Measurements from ENCODE around the gene ICAM4.

ICAM4 gene

GRCh38 chr19:10288662-10289166, 2.0 kb downstream of the ICAM4 start:
- H3K4me3 ChIP-seq (ENCODE audit: low read depth, low read length) = no peak overlapping the region
- no peak for TF ChIP-seq CTCF (IDR thresholded peaks at IDR 0.05; ENCODE audit: low read depth, low read length)

DNA sequence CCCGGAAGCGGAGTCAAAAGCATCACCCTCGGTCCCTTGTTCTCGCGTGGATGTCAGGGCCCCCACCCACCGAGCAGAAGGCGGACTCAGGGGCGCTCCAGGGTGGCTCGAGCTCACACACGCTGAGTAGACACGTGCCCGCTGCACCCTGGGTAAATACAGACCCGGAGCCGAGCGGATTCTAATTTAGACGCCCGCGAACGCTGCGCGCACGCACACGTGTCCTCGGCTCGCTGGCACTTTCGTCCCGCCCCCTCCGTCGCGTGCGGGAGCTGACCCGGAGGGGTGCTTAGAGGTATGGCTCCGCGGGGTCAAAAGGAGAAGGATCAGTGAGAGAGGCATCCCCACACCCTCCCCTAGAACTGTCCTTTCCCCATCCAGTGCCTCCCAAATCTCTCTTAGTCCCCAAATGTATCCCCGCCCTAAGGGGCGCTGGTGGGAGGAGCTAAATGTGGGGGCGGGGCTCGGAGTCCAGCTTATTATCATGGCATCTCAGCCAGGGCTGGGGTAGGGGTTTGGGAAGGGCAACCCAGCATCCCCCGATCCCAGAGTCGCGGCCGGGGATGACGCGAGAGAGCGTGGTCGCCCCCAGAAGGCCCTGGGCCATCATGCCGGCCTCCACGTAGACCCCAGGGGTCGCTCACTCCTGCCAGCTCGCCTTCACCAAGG, 2.5 kb downstream of the ICAM4 start:
- H3K4me3 ChIP-seq (ENCODE audit: low read depth, low read length) = peak overlapping the region; percentile 69
- TF ChIP-seq CTCF (IDR thresholded peaks at IDR 0.05; ENCODE audit: low read depth, low read length) = no peak

GRCh38 chr19:10289836-10290356, 3.1 kb downstream of the ICAM4 start, which contains the start of gene ICAM5:
TSS of gene ICAM5 (plus strand) at chr19:10289952. CDS start at chr19:10290044, 92 bp downstream.
- no peak for TF ChIP-seq CTCF (IDR thresholded peaks at IDR 0.05; ENCODE audit: low read depth, low read length)
- peak within 1 kb of the TSS; percentile 69 for H3K4me3 ChIP-seq (ENCODE audit: low read depth, low read length)

GRCh38 chr19:10290357-10290875, 3.7 kb downstream of the ICAM4 start:
- H3K4me3 ChIP-seq (ENCODE audit: low read depth, low read length) = peak overlapping the region; percentile 69
- TF ChIP-seq CTCF (IDR thresholded peaks at IDR 0.05; ENCODE audit: low read depth, low read length) = no peak

GRCh38 chr19:10290876-10291553, 4.3 kb downstream of the ICAM4 start:
- peak overlapping the region; percentile 69 for H3K4me3 ChIP-seq (ENCODE audit: low read depth, low read length)
- TF ChIP-seq CTCF (IDR thresholded peaks at IDR 0.05; ENCODE audit: low read depth, low read length) = no peak

GRCh38 chr19:10291554-10292205, 4.9 kb downstream of the ICAM4 start:
- H3K4me3 ChIP-seq (ENCODE audit: low read depth, low read length) = peak overlapping the region; percentile 69
- TF ChIP-seq CTCF (IDR thresholded peaks at IDR 0.05; ENCODE audit: low read depth, low read length) = no peak

All from WI38 (cell line).